Adrenal gland (tissue), 12 donors: ENCODE results near the gene JOSD2. TPM values are rescaled to one million over a fixed set of nuclear protein-coding genes. Genes with fewer than 3 reads are reported as not detected.

ENCODE experiments used
- DNase-seq, 7 donors: peaks; one replicate each; pipeline ENCODE4 v3.0.0-alpha.2; 2019 to 2020
- H3K27ac ChIP-seq, 5 donors: fragments of 200-600 bp; sonication (generic) in 4 of 5; 1 replicate in 3 of 5; 2 replicates in 2 of 5; pipeline versions ENCODE4 v1.5.1 to v1.8.0; 2016 to 2020; ENCODE audit warnings: mild to moderate bottlenecking in 1 of 5
- H3K27me3 ChIP-seq: fragments of 200-600 bp; 2 replicates; pipeline ENCODE4 v1.8.0; 2021
- H3K36me3 ChIP-seq, 2 donors: fragments of 200-600 bp; replicated peaks in 1 of 2; 1 replicate in 1 of 2; 2 replicates in 1 of 2; pipeline versions ENCODE4 v1.5.1 to v1.8.0; 2018 to 2022
- H3K4me1 ChIP-seq, 2 donors: fragments of 200-600 bp; replicated peaks in 1 of 2; 1 replicate in 1 of 2; 2 replicates in 1 of 2; pipeline versions ENCODE4 v1.5.1 to v1.8.0; 2018 to 2021
- H3K4me3 ChIP-seq, 4 donors: fragments of 200-600 bp; sonication (generic) in 3 of 4; one replicate each; pipeline ENCODE4 v1.5.1; 2016 to 2018
- H3K9me3 ChIP-seq, 3 donors: fragments of 200-600 bp; sonication (generic) in 1 of 3; replicated peaks in 1 of 3; 1 replicate in 2 of 3; 2 replicates in 1 of 3; pipeline versions ENCODE4 v1.5.1 to v1.8.0; 2016 to 2021
- CTCF ChIP-seq, 6 experiments: fragments of 450-650 bp in 4 of 6; fragments of 200-600 bp in 2 of 6; sonication (generic) in 1 of 6; IDR thresholded peaks; 1 replicate in 5 of 6; 2 replicates in 1 of 6; pipeline versions ENCODE4 v1.5.1 to v1.8.0; 2016 to 2021; ENCODE audit warnings: antibody characterized with exemption in 6 of 6, mild to moderate bottlenecking in 2 of 6, moderate library complexity in 1 of 6
- POLR2A ChIP-seq, 2 donors: fragments of 450-650 bp; IDR thresholded peaks; one replicate each; pipeline ENCODE4 v1.6.1; 2017; ENCODE audit warnings: antibody characterized with exemption in 2 of 2, mild to moderate bottlenecking in 2 of 2, moderate library complexity in 1 of 2
- WGBS, 4 donors: extraction: QIAGEN DNeasy Blood & Tissue Kit in 2 of 4; methylation state at CpG; one replicate each; pipeline versions ENCODE4 v1.1.5 to v1.1.7; 2013 to 2017; 5-methylcytosine and 5-hydroxymethylcytosine counted together
- intact Hi-C, 2 donors: fragments of 100-400 bp; cut with DNase I; formaldehyde crosslinking; loops; one replicate each; pipeline versions ENCODE4 v1.14.1 to v1.15.0; 2022 to 2023
- polyA plus RNA-seq, 3 donors: library from polyadenylated mRNA; stranded (reverse); fragments of 200-250 nt in 2 of 3; fragments of 350-450 nt in 1 of 3; fragmentation: Illumina TruSeq in 1 of 3; extraction: RNeasy Lipid Tissue Mini Kit (QIAGEN cat#74804) in 1 of 3; gene quantifications; one replicate each; pipeline ENCODE4 v1.2.3, GENCODE V29; 2013 to 2014
- total RNA-seq, 9 donors: library from RNA; depleted of rRNA in 4 of 9; stranded (reverse); fragments of >200 nt in 4 of 9; fragments of 120-200 nt in 1 of 9; fragmentation: NEBNext Ultra II Directional in 1 of 9; extraction: Animal tissue kit (Norgen Biotek cat#: 25700) in 1 of 9; gene quantifications; one replicate each; pipeline versions ENCODE4 v1.1.0 to v1.2.4, GENCODE V29; 2013 to 2023
- donor health status: healthy with polysubstance abuse.
- donor health status: Bipolar disorder and iron deficiency.
- donor health status: DM: yes; HTN: yes; CAD: no.
- donor health status: DM: no; HTN: no; CAD: no.
- donor health status: DM: no; HTN: no; CAD: no.
- donor health status: DM: yes; HTN: yes; CAD: no.

Gene JOSD2
- total and polyA plus RNA-seq, 12 donors: 1.2 to 70.9 (median 36.6) TPM

DNA sequence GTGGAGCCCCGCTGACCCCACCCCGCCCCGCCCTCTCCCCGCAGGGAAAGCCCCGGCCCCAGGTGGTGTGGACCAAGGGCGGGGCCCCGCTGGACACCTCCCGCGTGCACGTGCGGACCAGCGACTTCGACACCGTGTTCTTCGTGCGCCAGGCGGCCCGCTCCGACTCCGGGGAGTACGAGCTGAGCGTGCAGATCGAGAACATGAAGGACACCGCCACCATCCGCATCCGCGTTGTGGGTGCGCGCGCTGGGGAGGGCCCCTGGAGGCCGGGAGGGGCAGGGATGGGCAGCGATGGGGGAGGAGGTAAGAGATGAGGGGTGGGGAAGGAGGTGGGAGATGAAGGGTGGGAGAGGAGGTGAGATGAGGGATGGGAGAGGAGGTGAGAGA lies 51.9 kb downstream of the JOSD2 start:
- DNase-seq: no peak
- no peak overlapping the region for H3K4me3 ChIP-seq

GRCh38 chr19:50458396-50459066 lies 52.5 kb downstream of the JOSD2 start:
- Histone ChIP-seq H3K36me3 (no peaks in the 10 kb centered on the region), H3K27ac (no peak overlapping the region), H3K9me3 (no peaks in the 10 kb centered on the region), H3K4me1 (no peaks in the 10 kb centered on the region), H3K4me3 (no peak overlapping the region), H3K27me3 (peaks cover 10% of the 10 kb centered on the region)
- TF ChIP-seq CTCF (IDR thresholded peaks at IDR 0.05) (no peak), POLR2A (IDR thresholded peaks at IDR 0.05) (no peak)
- no peak for DNase-seq
- 36 to 53% (median 42%) methylated on average over 19 to 50 of the region's 50 CpGs for WGBS, 4 donors
- intact Hi-C loops: no loop called here

More for the DNA sequence above, 51.9 kb downstream of the JOSD2 start:
- intact Hi-C loops: no loop called here
- Histone ChIP-seq H3K27me3 (peaks cover 10% of the 10 kb centered on the region), H3K4me1 (no peaks in the 10 kb centered on the region), H3K27ac (no peak overlapping the region), H3K36me3 (no peaks in the 10 kb centered on the region), H3K9me3 (no peaks in the 10 kb centered on the region)
- WGBS, 4 donors: 50 to 58% (median 50%) methylated on average over 4 to 32 of the region's 32 CpGs; no CpG with 5 or more reads in 1 of the 4 donors
- no peak for TF ChIP-seq POLR2A (IDR thresholded peaks at IDR 0.05)
- no peak for TF ChIP-seq CTCF (IDR thresholded peaks at IDR 0.05)

GRCh38 chr19:50457300-50457699 lies 53.7 kb downstream of the JOSD2 start:
- intact Hi-C loops: no loop called here
- WGBS, 4 donors: 76 to 88% (median 82%) methylated on average over 2 to 5 of the region's 5 CpGs
- no peak overlapping the region for H3K27ac ChIP-seq
- no peak for DNase-seq
- H3K36me3 ChIP-seq: no peaks in the 10 kb centered on the region
- no peak overlapping the region for H3K4me3 ChIP-seq
- TF ChIP-seq CTCF (IDR thresholded peaks at IDR 0.05) (no peak), POLR2A (IDR thresholded peaks at IDR 0.05) (no peak)
- peaks cover 10% of the 10 kb centered on the region for H3K27me3 ChIP-seq
- H3K9me3 ChIP-seq: no peaks in the 10 kb centered on the region
- no peaks in the 10 kb centered on the region for H3K4me1 ChIP-seq

Other genes starting within 250 kb of the JOSD2 start
- gene KCNC3, start 181.8 kb downstream of the JOSD2 start, total RNA-seq: 1 to 10 TPM in 6 of 9 donors, under 1 TPM in 3; 0.17 to 3.0 (median 1.5) TPM
- gene KCNC3, start 181.8 kb downstream of the JOSD2 start, polyA plus RNA-seq: 1 to 10 TPM in 1 of 3 donors, under 1 TPM in 2; 0.79 to 7.3 (median 0.88) TPM
- 1 to 10 TPM in 2 of 9 donors, under 1 TPM in 5, not detected in 2; 0.14 to 4.5 (median 0.67) TPM for gene NAPSA, start 145.6 kb downstream of the JOSD2 start, total RNA-seq
- gene NAPSA, start 145.6 kb downstream of the JOSD2 start, polyA plus RNA-seq: 1 to 10 TPM in 1 of 3 donors, under 1 TPM in 1, not detected in 1; 0.61 to 1.4 TPM
- 100 to 1,000 TPM in 4 of 9 donors, 10 to 100 TPM in 5; 43.7 to 148 (median 97.0) TPM for gene NR1H2, start 134.7 kb downstream of the JOSD2 start, total RNA-seq
- 100 to 1,000 TPM in 2 of 3 donors, 10 to 100 TPM in 1; 16.5 to 144 (median 102) TPM for gene NR1H2, start 134.7 kb downstream of the JOSD2 start, polyA plus RNA-seq
- gene POLD1, start 126.8 kb downstream of the JOSD2 start, total RNA-seq: 10 to 100 TPM in 8 of 9 donors, 1 to 10 TPM in 1; 8.4 to 59.0 (median 15.7) TPM
- gene POLD1, start 126.8 kb downstream of the JOSD2 start, polyA plus RNA-seq: 10 to 100 TPM in 2 of 3 donors, 1 to 10 TPM in 1; 1.9 to 93.9 (median 40.1) TPM
- under 1 TPM in 3 of 9 donors, not detected in 6; 0.06 to 0.29 (median 0.19) TPM for gene SPIB, start 92.3 kb downstream of the JOSD2 start, total RNA-seq
- gene SPIB, start 92.3 kb downstream of the JOSD2 start, polyA plus RNA-seq: under 1 TPM in 1 of 3 donors, not detected in 2; 0.03 TPM
- 1 to 10 TPM in 1 of 9 donors, not detected in 8; 1.6 TPM for gene MYBPC2, start 78.3 kb downstream of the JOSD2 start, total RNA-seq
- gene MYBPC2, start 78.3 kb downstream of the JOSD2 start, polyA plus RNA-seq: under 1 TPM in 1 of 3 donors, not detected in 2; 0.03 TPM
- 100 to 1,000 TPM; 113 to 216 (median 130) TPM for gene EMC10, start 34.7 kb downstream of the JOSD2 start, total RNA-seq
- gene EMC10, start 34.7 kb downstream of the JOSD2 start, polyA plus RNA-seq: 100 to 1,000 TPM in 2 of 3 donors, 10 to 100 TPM in 1; 39.4 to 123 (median 113) TPM
- 10 to 100 TPM in 1 of 9 donors, 1 to 10 TPM in 6, under 1 TPM in 1, not detected in 1; 0.54 to 26.3 (median 1.8) TPM for gene GARIN5A, start 34.3 kb downstream of the JOSD2 start, total RNA-seq
- 1 to 10 TPM in 2 of 3 donors, under 1 TPM in 1; 0.88 to 2.2 (median 2.0) TPM for gene GARIN5A, start 34.3 kb downstream of the JOSD2 start, polyA plus RNA-seq
- gene ASPDH, start 2.7 kb upstream of the JOSD2 start, total RNA-seq: 1 to 10 TPM in 2 of 9 donors, under 1 TPM in 3, not detected in 4; 0.38 to 2.7 (median 0.44) TPM
- gene ASPDH, start 2.7 kb upstream of the JOSD2 start, polyA plus RNA-seq: 10 to 100 TPM in 1 of 3 donors, 1 to 10 TPM in 2; 1.4 to 30.5 (median 5.7) TPM
- gene LRRC4B, start 57.2 kb upstream of the JOSD2 start, total RNA-seq: 1 to 10 TPM in 5 of 9 donors, under 1 TPM in 4; 0.07 to 8.8 (median 1.1) TPM
- gene LRRC4B, start 57.2 kb upstream of the JOSD2 start, polyA plus RNA-seq: 10 to 100 TPM in 1 of 3 donors, 1 to 10 TPM in 1, under 1 TPM in 1; 0.44 to 24.1 (median 4.9) TPM
- gene SYT3, start 128.7 kb upstream of the JOSD2 start, total RNA-seq: 1 to 10 TPM in 3 of 9 donors, under 1 TPM in 5, not detected in 1; 0.27 to 3.4 (median 0.70) TPM
- 1 to 10 TPM in 1 of 3 donors, under 1 TPM in 2; 0.26 to 1.8 (median 0.77) TPM for gene SYT3, start 128.7 kb upstream of the JOSD2 start, polyA plus RNA-seq
- 1 to 10 TPM in 7 of 9 donors, not detected in 2; 2.4 to 8.2 (median 6.4) TPM for gene C19orf81, start 138.3 kb upstream of the JOSD2 start, total RNA-seq
- 10 to 100 TPM in 1 of 3 donors, 1 to 10 TPM in 1, not detected in 1; 4.6 to 39.6 TPM for gene C19orf81, start 138.3 kb upstream of the JOSD2 start, polyA plus RNA-seq
- gene SHANK1, start 208.6 kb upstream of the JOSD2 start, total RNA-seq: 10 to 100 TPM in 5 of 9 donors, 1 to 10 TPM in 4; 4.2 to 14.6 (median 10.3) TPM
- gene SHANK1, start 208.6 kb upstream of the JOSD2 start, polyA plus RNA-seq: 10 to 100 TPM in 1 of 3 donors, 1 to 10 TPM in 2; 1.5 to 22.6 (median 2.1) TPM
- 10 to 100 TPM; 14.8 to 53.8 (median 26.6) TPM for gene CLEC11A, start 212.2 kb upstream of the JOSD2 start, total RNA-seq
- 10 to 100 TPM in 2 of 3 donors, 1 to 10 TPM in 1; 1.6 to 32.4 (median 31.6) TPM for gene CLEC11A, start 212.2 kb upstream of the JOSD2 start, polyA plus RNA-seq